ENCODE data around the gene NUCB1.
"Not testable (repeated sequence)": the region's sequence is repeated elsewhere in the genome, so short reads cannot be mapped to it uniquely, and the experiment has no call there.

Gene NUCB1

DNA sequence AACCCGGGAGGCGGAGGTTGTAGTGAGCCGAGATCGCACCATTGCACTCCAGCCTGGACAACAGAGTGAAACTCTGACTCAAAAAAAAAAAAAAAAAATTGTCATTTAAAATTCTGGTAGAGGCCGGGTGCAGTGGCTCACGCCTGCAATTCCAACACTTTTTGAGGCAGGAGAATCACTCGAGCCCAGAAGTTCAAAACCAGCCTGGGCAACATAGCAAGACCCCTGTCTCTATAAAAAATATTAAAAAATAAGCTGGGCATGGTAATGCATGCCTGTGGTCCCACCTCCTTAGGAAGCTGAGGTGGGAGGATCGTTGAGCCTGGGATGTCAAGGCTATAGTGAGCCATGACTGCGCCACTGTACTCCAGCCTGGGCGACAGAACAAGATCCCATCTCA, 6.2 kb downstream of the NUCB1 start:
- DNase-seq = no peak

GRCh38 chr19:48907671-48908070, 7.6 kb downstream of the NUCB1 start:
- no peak for DNase-seq

GRCh38 chr19:48909424-48910077, 9.4 kb downstream of the NUCB1 start:
- not testable (repeated sequence) for DNase-seq

DNA sequence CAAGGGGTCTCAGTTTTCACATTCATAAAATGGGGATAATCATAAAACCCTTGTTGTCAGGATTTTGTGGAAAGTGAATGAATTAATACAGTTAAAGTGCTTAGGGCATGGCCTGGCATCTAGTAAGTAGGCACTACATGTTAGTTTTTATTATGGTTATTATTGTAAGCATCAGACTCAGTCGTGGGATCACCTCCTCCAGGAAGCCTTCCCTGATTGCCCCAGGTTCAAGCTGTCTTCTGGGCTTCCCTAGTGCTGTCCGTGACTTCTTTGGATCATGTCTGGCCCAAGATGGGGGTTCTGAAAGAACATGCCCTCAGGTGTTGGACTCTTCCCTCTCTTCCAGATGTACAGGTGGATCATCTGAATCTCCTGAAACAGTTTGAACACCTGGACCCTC, 10.7 kb downstream of the NUCB1 start:
- DNase-seq = no peak

DNA sequence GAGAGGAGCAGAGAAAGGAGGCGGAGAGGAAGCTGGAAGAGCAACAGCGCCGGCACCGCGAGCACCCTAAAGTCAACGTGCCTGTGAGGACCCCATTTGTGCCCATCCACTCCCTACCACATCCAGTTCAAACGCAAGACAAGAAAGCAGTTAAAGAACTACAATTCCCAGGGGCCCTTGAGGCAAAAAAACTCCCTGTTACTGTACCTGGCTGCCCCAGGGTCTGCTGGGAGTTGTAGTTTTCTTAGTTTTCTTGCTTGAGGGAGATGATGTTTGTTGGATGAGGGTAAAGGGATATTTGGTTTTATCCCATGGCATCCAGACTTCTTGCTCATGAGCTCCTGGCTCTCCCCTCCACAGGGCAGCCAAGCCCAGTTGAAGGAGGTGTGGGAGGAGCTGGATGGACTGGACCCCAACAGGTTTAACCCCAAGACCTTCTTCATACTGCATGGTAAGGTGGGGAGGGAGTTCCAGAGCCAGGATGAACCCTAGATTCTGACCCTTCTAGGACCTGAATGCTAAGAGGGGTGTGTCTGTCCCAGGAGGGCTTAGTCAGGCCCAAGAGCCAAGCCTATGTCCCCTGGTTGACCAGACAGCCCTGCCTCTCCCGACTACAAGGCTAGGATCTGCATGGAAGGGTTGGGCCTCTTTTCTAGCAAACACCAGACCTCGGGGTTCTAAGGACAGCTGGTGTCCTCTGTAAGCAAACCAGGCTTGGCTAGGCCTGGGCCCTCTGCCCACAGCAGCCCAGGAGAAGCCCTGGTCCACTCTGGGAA, 13.2 kb downstream of the NUCB1 start:
- DNase-seq = no peak

GRCh38 chr19:48914181-48914580, 14.1 kb downstream of the NUCB1 start:
- DNase-seq = no peak

DNA sequence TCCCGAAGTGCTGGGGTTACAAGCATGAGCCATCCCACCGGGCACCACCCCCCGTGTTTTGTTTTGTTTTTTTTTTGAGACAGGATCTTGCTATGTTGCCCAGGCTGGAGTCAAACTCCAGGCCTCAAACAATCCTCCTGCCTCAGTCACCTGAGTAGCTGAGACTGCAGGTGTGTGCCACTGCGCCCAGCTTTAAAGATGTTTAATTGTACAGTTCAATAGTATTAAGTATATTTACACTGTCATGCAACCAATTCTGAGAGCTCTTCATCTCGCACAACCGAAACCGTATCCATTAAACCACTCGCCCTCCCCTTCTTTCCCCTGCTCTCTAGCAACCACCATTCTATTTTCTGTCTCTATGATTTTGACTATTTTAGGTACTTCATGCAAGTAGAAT, 15.6 kb downstream of the NUCB1 start:
- no peak for DNase-seq

- DNase-seq = no peak
Measured at GRCh38 chr19:48918071-48918470, 18.0 kb downstream of the NUCB1 start.

DNA sequence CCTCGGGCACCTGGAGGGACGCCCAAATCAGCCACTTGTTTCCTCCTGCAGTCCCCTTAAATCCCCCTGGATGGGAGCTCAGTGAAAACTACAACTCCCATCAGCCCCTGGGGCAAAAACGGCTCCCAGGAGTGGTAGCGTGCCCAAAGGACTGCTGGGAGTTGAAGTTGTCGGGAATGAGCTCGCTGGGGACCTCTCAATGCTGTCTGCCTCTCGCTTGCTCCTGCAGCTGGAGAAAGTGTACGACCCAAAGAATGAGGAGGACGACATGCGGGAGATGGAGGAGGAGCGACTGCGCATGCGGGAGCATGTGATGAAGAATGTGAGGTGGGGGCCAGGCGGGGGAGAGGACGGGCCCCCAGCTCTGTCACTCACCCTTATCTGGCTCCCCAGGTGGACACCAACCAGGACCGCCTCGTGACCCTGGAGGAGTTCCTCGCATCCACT, 18.7 kb downstream of the NUCB1 start:
- no peak for DNase-seq

- not testable (repeated sequence) for DNase-seq
Measured at GRCh38 chr19:48919271-48919670, 19.2 kb downstream of the NUCB1 start.

GRCh38 chr19:48920949-48921348, 20.8 kb downstream of the NUCB1 start:
- no peak for DNase-seq

- no peak for DNase-seq
Measured at GRCh38 chr19:48921721-48922500, 21.8 kb downstream of the NUCB1 start.

DNA sequence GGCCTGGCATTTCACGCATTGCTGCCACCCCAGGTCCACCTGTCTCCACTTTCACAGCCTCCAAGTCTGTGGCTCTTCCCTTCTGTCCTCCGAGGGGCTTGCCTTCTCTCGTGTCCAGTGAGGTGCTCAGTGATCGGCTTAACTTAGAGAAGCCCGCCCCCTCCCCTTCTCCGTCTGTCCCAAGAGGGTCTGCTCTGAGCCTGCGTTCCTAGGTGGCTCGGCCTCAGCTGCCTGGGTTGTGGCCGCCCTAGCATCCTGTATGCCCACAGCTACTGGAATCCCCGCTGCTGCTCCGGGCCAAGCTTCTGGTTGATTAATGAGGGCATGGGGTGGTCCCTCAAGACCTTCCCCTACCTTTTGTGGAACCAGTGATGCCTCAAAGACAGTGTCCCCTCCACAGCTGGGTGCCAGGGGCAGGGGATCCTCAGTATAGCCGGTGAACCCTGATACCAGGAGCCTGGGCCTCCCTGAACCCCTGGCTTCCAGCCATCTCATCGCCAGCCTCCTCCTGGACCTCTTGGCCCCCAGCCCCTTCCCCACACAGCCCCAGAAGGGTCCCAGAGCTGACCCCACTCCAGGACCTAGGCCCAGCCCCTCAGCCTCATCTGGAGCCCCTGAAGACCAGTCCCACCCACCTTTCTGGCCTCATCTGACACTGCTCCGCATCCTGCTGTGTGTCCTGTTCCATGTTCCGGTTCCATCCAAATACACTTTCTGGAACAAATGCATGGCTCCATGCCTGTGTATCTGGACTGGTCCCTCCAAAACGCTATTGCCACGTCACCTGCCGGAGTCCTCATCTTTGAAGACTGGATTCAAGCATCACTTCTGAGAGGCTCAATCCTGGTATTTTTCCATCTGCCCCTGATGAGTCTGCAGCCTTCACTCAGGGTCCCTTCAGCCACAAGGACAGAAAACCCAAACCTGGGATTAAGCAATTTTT, 22.7 kb downstream of the NUCB1 start:
- no peak for DNase-seq

GRCh38 chr19:48925240-48925843, 25.2 kb downstream of the NUCB1 start:
- DNase-seq = no peak

DNA sequence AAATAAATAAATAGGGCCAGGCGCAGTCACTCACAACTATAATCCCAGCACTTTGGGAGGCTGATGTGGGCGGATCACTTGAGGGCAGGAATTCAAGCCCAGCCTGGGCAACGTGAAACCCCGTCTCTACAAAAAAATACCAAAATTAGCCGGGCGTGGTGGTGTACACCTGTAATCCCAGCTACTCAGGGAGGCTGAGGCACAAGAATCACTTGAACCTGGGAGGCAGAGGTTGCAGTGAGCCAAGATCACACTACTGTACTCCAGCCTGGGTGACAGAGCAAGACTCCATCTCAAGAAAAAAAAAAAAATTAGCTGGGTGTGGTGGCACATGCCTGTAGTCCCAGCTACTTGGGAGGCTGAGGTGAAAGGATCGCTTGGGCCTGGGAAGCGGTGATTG, 25.8 kb downstream of the NUCB1 start:
- not testable (repeated sequence) for DNase-seq

GRCh38 chr19:48926909-48927308, 26.8 kb downstream of the NUCB1 start:
- no peak for DNase-seq

GRCh38 chr19:48927692-48928091, 27.6 kb downstream of the NUCB1 start:
- not testable (repeated sequence) for DNase-seq

GRCh38 chr19:48928164-48929025, 28.3 kb downstream of the NUCB1 start:
- no peak for DNase-seq

DNA sequence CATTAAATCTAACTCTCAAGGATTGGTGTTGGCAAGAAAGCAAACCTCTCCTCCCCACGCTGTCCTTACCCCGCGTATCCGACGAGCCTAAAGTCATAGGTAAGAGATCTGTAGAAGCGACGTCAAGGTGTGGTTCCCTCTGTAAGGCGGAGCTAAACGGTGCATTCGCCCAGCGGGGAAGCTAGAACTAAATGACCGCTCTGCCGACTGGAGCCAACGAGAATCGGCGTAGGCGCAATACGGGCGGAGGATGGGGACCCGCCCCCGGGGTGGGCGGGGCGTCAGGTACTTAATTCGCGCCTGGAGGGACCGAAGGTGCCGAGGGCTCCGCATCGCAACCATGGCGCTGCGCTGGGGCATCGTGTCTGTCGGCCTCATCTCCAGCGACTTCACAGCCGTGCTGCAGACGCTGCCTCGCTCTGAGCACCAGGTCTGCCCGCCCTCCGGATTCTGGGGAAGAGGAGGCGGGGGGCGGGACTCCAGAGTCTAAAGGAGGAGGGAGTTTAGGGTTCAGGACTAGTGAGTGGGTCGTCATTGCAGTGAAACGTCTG, 33.3 kb downstream of the NUCB1 start, which contains the start of gene DHDH:
Gene DHDH (plus strand): TSS at position 318 of the 551 bp plus-strand sequence. CDS start 23 bp downstream, at position 341.
- peak; percentile 44 to 70 (median 61) for DNase-seq

DNA sequence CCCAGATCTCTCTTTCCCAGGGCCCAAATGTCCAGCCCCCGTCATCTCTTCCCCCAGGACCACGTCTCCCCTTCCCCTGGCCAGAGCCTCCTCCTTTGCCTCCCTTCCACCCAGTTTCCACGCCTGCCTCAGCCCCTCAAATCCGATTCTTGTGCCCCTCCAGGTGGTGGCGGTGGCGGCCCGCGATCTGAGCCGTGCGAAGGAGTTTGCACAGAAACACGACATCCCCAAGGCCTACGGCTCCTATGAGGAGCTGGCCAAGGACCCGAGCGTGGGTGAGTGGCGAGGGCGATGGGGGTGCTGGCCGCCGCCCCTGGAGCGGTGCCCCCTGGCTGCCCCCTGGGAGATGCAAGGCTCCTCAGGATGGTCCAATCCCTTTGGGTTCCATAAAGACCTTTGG, 34.7 kb downstream of the NUCB1 start:
- no peak for DNase-seq

GRCh38 chr19:48935864-48936263, 35.8 kb downstream of the NUCB1 start:
- DNase-seq = no peak

Data from activated CD4-positive, CD25-positive, alpha-beta regulatory T cell (primary cell).